Peyer's patch (tissue), 4 donors: ENCODE data around the gene CATSPER3. TPM values are rescaled to one million over a fixed set of nuclear protein-coding genes. Genes with fewer than 3 reads are reported as not detected.

Source experiments
- DNase-seq, 3 donors: peaks; one replicate each; pipeline ENCODE4 v3.0.0-alpha.2; 2017 to 2019
- H3K27ac ChIP-seq, 4 donors: fragments of 200-600 bp; sonication (generic); one replicate each; pipeline ENCODE4 v1.5.1; 2016 to 2019
- H3K27me3 ChIP-seq, 2 donors: fragments of 200-600 bp; sonication (generic); one replicate each; pipeline ENCODE4 v1.5.1; 2019
- H3K36me3 ChIP-seq, 3 donors: fragments of 200-600 bp; sonication (generic); one replicate each; pipeline ENCODE4 v1.5.1; 2016 to 2019
- H3K4me1 ChIP-seq, 4 donors: fragments of 200-600 bp; sonication (generic); one replicate each; pipeline ENCODE4 v1.5.1; 2016 to 2019
- H3K4me3 ChIP-seq, 4 donors: fragments of 200-600 bp; sonication (generic); 1 replicate in 3 of 4; 2 replicates in 1 of 4; pipeline ENCODE4 v1.5.1; 2016 to 2019; ENCODE audit warnings: mild to moderate bottlenecking in 1 of 4
- H3K9me3 ChIP-seq, 4 donors: fragments of 200-600 bp; sonication (generic); one replicate each; pipeline ENCODE4 v1.5.1; 2016 to 2019; ENCODE audit warnings: mild to moderate bottlenecking in 1 of 4
- CTCF ChIP-seq, 6 experiments: fragments of 450-650 bp in 4 of 6; fragments of 200-600 bp in 2 of 6; sonication (generic) in 1 of 6; IDR thresholded peaks; one replicate each; pipeline ENCODE4 v1.5.1; 2017 to 2019; ENCODE audit warnings: antibody characterized with exemption in 6 of 6, mild to moderate bottlenecking in 3 of 6, moderate library complexity in 1 of 6
- POLR2A ChIP-seq, 2 donors: fragments of 450-650 bp; IDR thresholded peaks; one replicate each; pipeline ENCODE4 v1.5.1; 2017; ENCODE audit warnings: antibody characterized with exemption in 2 of 2, mild to moderate bottlenecking in 2 of 2, moderate library complexity in 2 of 2
- total RNA-seq, 4 donors: library from RNA; depleted of rRNA; stranded (reverse); fragments of >200 nt; gene quantifications; one replicate each; pipeline ENCODE4 v1.1.0, GENCODE V29; 2016

Gene CATSPER3
- total RNA-seq, 4 donors from 2014 or later, result 1.1 to 2.5 (median 2.4) TPM; not detected in 1

- H3K36me3 ChIP-seq, result no peaks in the 10 kb centered on the region
- H3K27ac ChIP-seq, result peak overlapping the region in 2 of 4 donors; percentile 9 to 55
- H3K27me3 ChIP-seq, result peaks cover 0 to 65% of the 10 kb centered on the region in 2 donors
- H3K4me3 ChIP-seq, result peak overlapping the region in 3 of 4 donors; percentile 20 to 36 (median 36)
- peaks cover 0 to 6% (median 0%) of the 10 kb centered on the region in 4 donors for H3K9me3 ChIP-seq
- no peak for DNase-seq
- peaks cover 0 to 42% (median 19%) of the 10 kb centered on the region in 4 donors for H3K4me1 ChIP-seq
- TF ChIP-seq CTCF (IDR thresholded peaks at IDR 0.05) (no peak), POLR2A (IDR thresholded peaks at IDR 0.05) (no peak)
Observed at GRCh38 chr5:135030123-135030955, 62.6 kb downstream of the CATSPER3 start.

- Histone ChIP-seq H3K4me3 (peak overlapping the region in 3 of 4 donors; percentile 20 to 36 (median 36)), H3K9me3 (peaks cover 0 to 6% (median 0%) of the 10 kb centered on the region in 4 donors), H3K27me3 (peaks cover 0 to 65% of the 10 kb centered on the region in 2 donors), H3K4me1 (peaks cover 0 to 42% (median 19%) of the 10 kb centered on the region in 4 donors), H3K36me3 (no peaks in the 10 kb centered on the region), H3K27ac (peak overlapping the region in 2 of 4 donors; percentile 34 to 55)
- DNase-seq, result no peak
- no peak for TF ChIP-seq POLR2A (IDR thresholded peaks at IDR 0.05)
- TF ChIP-seq CTCF (IDR thresholded peaks at IDR 0.05), result no peak
Observed at GRCh38 chr5:135030956-135031812, 63.5 kb downstream of the CATSPER3 start.

- DNase-seq, result no peak
- Histone ChIP-seq H3K9me3 (peaks cover 0 to 6% (median 0%) of the 10 kb centered on the region in 4 donors), H3K36me3 (no peaks in the 10 kb centered on the region), H3K27me3 (peaks cover 0 to 65% of the 10 kb centered on the region in 2 donors), H3K4me3 (peak overlapping the region in 3 of 4 donors; percentile 42 to 62 (median 61)), H3K27ac (peak overlapping the region in 3 of 4 donors; percentile 34 to 66 (median 55)), H3K4me1 (peaks cover 0 to 42% (median 19%) of the 10 kb centered on the region in 4 donors)
- TF ChIP-seq CTCF (IDR thresholded peaks at IDR 0.05) (no peak), POLR2A (IDR thresholded peaks at IDR 0.05) (no peak)
Observed at GRCh38 chr5:135031813-135032694, 64.3 kb downstream of the CATSPER3 start.

GRCh38 chr5:135032695-135032998 is 64.9 kb downstream of the CATSPER3 start:
- H3K27me3 ChIP-seq, result peaks cover 0 to 65% of the 10 kb centered on the region in 2 donors
- H3K36me3 ChIP-seq, result no peaks in the 10 kb centered on the region
- peaks cover 0 to 42% (median 19%) of the 10 kb centered on the region in 4 donors for H3K4me1 ChIP-seq
- peak overlapping the region; percentile 42 to 62 (median 60) for H3K4me3 ChIP-seq
- H3K27ac ChIP-seq, result peak overlapping the region; percentile 65 to 83 (median 66)
- no peak for TF ChIP-seq CTCF (IDR thresholded peaks at IDR 0.05)
- TF ChIP-seq POLR2A (IDR thresholded peaks at IDR 0.05), result no peak
- H3K9me3 ChIP-seq, result peaks cover 0 to 6% (median 0%) of the 10 kb centered on the region in 4 donors
- DNase-seq, result no peak
